Neutrophil (primary cell): ENCODE data around the gene OSBPL2.

Source experiments
- H3K27ac ChIP-seq: fragments of 200-600 bp; sonication (generic); 2 replicates; pipeline ENCODE4 v1.5.1; 2016; ENCODE audit warnings: mild to moderate bottlenecking, moderate library complexity
- H3K27me3 ChIP-seq: fragments of 200-600 bp; sonication (generic); 2 replicates; pipeline ENCODE4 v1.6.0; 2016; ENCODE audit warnings: mild to moderate bottlenecking
- H3K36me3 ChIP-seq: fragments of 200-600 bp; sonication (generic); 2 replicates; pipeline ENCODE4 v1.5.1; 2017
- H3K4me1 ChIP-seq, 2 experiments: fragments of 200-600 bp in 1 of 2; sonication (generic) in 1 of 2; 1 replicate in 1 of 2; 2 replicates in 1 of 2; pipeline versions ENCODE4 v1.5.1 to v1.6.1; 2013 to 2016; ENCODE audit warnings: low read depth in 1 of 2, low read length in 1 of 2, mild to moderate bottlenecking in 1 of 2, moderate library complexity in 1 of 2; ENCODE audit not compliant: control insufficient read depth in 1 of 2, insufficient read depth in 1 of 2
- H3K4me3 ChIP-seq, 2 experiments: fragments of 200-600 bp in 1 of 2; sonication (generic) in 1 of 2; 1 replicate in 1 of 2; 2 replicates in 1 of 2; pipeline ENCODE4 v1.5.1; 2013 to 2016; ENCODE audit warnings: low read depth in 1 of 2, low read length in 1 of 2, mild to moderate bottlenecking in 1 of 2, moderate library complexity in 1 of 2
- H3K9me3 ChIP-seq: fragments of 200-600 bp; sonication (generic); 2 replicates; pipeline ENCODE4 v1.5.1; 2016
- CTCF ChIP-seq: fragments of 200-600 bp; sonication (generic); IDR thresholded peaks from 2 replicates; pipeline ENCODE4 v1.5.1; 2016; ENCODE audit warnings: antibody characterized with exemption

OSBPL2 gene

GRCh38 chr20:62225026-62225425 is 13.3 kb upstream of the OSBPL2 start:
- Histone ChIP-seq H3K36me3 (no peaks in the 10 kb centered on the region), H3K9me3 (no peaks in the 10 kb centered on the region), H3K27me3 (peaks cover 88% of the 10 kb centered on the region), H3K4me1 (peaks cover 0 to 5% of the 10 kb centered on the region in 2 experiments), H3K4me3 (no peak overlapping the region), H3K27ac (no peak overlapping the region)
- no peak for TF ChIP-seq CTCF

GRCh38 chr20:62225820-62226635 is 12.3 kb upstream of the OSBPL2 start:
- H3K4me3 ChIP-seq, result no peak overlapping the region
- H3K9me3 ChIP-seq, result no peaks in the 10 kb centered on the region
- no peak overlapping the region for H3K27ac ChIP-seq
- no peaks in the 10 kb centered on the region for H3K4me1 ChIP-seq
- no peaks in the 10 kb centered on the region for H3K36me3 ChIP-seq
- TF ChIP-seq CTCF, result no peak
- peaks cover 79% of the 10 kb centered on the region for H3K27me3 ChIP-seq

DNA sequence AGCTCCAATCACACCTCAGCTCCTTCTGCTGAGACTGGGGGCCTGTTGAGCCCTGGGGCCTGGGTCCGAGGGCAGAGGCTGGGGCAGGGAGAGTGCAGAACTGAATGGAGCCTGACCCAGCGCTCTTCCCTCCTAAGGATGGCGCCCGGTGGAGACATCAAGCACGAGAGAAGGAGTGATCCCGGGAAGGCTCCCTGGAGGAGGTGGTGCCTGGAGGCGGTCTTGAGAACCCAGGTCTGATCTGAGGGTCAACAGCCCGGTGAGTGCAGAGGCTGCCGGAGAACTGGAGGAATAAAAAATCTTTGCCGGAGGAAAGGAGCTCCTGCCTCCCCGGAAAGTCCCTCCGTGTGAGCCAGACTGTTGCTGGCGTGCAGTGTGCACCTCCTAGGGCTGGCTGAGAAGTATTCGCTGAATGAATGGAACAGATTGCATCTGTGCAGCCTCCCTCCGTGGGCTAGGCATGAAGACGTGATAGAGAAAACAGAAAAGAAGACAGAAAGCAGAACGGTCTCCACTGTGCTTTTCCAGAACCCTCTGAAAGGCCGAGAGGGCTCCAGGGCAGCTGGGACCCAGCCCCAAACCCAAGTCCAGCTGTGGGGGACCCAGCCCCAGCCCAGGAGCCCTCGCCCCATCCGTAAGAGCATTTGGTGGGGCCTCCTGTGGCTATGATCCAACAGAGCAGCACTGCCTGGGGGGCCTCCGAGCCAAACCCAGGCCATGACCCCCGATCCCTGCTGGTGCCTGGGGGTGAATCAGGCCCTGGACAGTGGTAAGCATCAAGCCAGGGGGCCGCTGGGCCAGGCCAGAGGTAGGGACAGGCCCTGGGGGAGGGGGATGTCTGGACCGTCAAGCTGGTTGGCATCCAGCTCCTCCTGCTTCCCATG is 11.4 kb upstream of the OSBPL2 start:
- H3K4me3 ChIP-seq, result no peak overlapping the region
- H3K27ac ChIP-seq, result no peak overlapping the region
- H3K36me3 ChIP-seq, result no peaks in the 10 kb centered on the region
- no peaks in the 10 kb centered on the region for H3K9me3 ChIP-seq
- no peaks in the 10 kb centered on the region for H3K4me1 ChIP-seq
- no peak for TF ChIP-seq CTCF
- H3K27me3 ChIP-seq, result peaks cover 69% of the 10 kb centered on the region

DNA sequence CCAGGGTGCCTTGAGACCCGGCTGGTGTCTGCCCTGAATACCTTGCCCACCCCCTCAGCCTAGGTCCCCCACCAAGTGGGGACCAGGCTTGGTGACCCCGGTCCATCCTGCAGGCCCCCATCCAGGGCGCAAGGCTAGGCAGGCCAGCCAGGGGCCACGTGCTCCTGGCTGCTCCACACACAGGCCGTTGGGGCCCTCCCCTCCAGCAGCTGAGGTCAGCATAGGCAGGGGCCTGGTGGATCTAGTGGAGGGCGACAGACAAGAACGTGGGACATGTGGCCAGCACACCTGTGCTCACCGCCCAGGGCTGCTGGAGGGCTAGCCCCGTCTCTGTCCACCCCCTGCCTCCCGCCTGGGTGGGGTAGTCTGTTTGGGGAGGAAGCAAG is 10.7 kb upstream of the OSBPL2 start:
- H3K36me3 ChIP-seq, result no peaks in the 10 kb centered on the region
- H3K27ac ChIP-seq, result no peak overlapping the region
- peaks cover 64% of the 10 kb centered on the region for H3K27me3 ChIP-seq
- TF ChIP-seq CTCF, result no peak
- no peak overlapping the region for H3K4me3 ChIP-seq
- H3K9me3 ChIP-seq, result no peaks in the 10 kb centered on the region
- H3K4me1 ChIP-seq, result no peaks in the 10 kb centered on the region

GRCh38 chr20:62227977-62228958 is 10.1 kb upstream of the OSBPL2 start:
- Histone ChIP-seq H3K4me3 (no peak overlapping the region), H3K27ac (no peak overlapping the region), H3K27me3 (peaks cover 64% of the 10 kb centered on the region), H3K9me3 (no peaks in the 10 kb centered on the region), H3K4me1 (no peaks in the 10 kb centered on the region), H3K36me3 (no peaks in the 10 kb centered on the region)
- TF ChIP-seq CTCF, result no peak
